NCI-H1436 (cell line): Measurements from ENCODE around the gene TMEM53.

ENCODE experiments used
- DNase-seq: peaks from one replicate; lab custom pipeline; 2025; lab: John Stamatoyannopoulos, UW

Gene TMEM53

GRCh38 chr1:44698138-44698537, 23.9 kb upstream of the TMEM53 start:
- no peak for DNase-seq

DNA sequence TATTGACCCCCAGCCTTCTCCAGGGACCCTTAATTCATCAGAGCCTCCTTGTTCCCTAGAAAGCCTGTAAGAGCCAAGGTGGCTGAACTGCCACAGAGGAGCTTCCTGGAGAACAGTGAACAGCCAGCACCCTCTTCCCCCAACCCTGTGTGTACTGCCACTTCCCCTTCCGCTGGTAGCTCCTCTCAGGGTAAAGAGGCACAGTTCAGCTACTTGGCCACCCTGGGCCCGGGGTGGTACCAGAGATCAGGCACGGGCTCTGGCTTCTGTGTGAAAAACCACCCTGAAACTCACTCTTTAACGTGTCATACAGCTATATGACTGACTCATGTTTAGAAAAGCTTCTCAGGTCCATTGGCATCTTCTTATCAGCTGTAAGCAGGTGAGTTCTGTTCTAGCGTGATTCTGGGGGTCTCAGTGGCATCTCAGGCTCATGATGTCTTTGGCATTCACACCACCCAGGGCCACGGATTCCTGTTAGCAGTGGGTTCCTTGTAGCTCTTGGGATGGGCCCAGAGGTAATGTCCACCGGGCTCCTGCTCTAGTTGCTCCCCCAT, 22.6 kb upstream of the TMEM53 start:
- no peak for DNase-seq

- DNase-seq, result peak; percentile 59
These were observed 21.8 kb upstream of the TMEM53 start for GRCh38 chr1:44696101-44696500.

- no peak for DNase-seq
These were observed 21.4 kb upstream of the TMEM53 start for GRCh38 chr1:44695671-44696070.

DNA sequence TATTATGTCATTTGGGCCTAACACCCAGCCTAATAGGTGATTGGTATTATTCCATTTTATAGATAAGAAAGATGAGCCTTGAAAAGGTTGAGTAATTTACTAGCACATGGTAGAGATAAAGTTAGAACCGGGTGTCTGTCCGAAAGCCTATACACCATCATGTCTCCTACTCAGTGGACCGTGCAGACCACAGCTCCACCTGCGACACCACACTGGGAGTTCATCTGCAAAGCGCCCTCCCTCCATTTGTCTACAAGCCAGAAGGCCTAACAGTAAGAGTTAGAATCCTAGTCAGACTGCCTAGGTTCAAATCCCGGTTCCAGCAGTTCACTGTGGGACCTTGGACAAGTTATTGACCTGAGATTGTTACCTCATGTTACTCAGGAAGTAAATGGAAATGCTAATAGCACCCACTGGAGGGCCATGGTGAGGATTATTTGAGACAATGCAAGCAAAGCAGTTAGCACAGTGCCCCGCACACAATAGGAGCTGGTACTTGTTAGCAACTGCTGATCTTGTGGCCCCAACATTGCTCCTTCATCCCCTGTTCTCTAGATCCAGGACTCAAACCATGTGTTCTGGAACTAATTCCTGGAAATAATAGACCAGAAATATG, 20.7 kb upstream of the TMEM53 start:
- DNase-seq, result no peak

- no peak for DNase-seq
These were observed 19.6 kb upstream of the TMEM53 start for GRCh38 chr1:44693900-44694299.

- no peak for DNase-seq
These were observed 18.9 kb upstream of the TMEM53 start for GRCh38 chr1:44693159-44693558.

DNA sequence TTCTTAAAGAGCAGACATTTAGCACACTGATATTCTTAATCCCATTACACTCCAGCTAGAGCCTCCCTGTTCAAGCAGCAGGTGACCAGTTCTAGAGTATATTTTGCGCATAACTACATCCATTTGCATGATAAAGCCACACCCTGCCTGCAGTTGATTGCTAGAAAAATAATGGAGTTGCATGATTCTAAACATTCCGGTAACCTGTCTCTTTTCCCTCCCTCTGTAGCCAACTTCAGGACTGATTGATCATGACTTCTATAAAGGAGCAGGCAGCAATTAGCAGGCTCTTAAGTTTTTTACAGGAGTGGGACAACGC, 15.1 kb upstream of the TMEM53 start:
- no peak for DNase-seq

- no peak for DNase-seq
These were observed 14.6 kb upstream of the TMEM53 start for GRCh38 chr1:44688760-44689446.

GRCh38 chr1:44685881-44686280, 11.6 kb upstream of the TMEM53 start:
- DNase-seq, result no peak

GRCh38 chr1:44685218-44685617, 10.9 kb upstream of the TMEM53 start:
- DNase-seq, result no peak

DNA sequence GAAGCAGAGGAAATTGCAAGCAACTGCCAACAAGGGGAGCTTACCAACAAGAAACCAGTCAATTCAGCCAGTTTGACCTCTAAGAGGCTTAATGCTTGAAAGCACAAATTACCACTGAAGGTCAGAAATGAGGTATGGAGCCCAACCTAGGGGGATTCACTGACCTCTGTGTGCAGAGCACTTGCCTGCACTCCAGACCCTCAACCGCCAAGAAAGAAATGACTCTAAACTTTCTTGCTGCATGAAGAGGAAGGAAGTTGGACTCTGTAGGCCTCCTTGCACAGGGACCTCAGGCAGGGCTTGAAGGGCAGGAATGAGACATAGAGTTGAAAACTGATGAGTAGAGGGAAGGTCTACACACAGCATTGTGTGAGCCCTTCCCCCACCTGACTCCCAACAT, 10.2 kb upstream of the TMEM53 start:
- DNase-seq, result no peak

- no peak for DNase-seq
These were observed 8.6 kb upstream of the TMEM53 start for GRCh38 chr1:44682883-44683265.

DNA sequence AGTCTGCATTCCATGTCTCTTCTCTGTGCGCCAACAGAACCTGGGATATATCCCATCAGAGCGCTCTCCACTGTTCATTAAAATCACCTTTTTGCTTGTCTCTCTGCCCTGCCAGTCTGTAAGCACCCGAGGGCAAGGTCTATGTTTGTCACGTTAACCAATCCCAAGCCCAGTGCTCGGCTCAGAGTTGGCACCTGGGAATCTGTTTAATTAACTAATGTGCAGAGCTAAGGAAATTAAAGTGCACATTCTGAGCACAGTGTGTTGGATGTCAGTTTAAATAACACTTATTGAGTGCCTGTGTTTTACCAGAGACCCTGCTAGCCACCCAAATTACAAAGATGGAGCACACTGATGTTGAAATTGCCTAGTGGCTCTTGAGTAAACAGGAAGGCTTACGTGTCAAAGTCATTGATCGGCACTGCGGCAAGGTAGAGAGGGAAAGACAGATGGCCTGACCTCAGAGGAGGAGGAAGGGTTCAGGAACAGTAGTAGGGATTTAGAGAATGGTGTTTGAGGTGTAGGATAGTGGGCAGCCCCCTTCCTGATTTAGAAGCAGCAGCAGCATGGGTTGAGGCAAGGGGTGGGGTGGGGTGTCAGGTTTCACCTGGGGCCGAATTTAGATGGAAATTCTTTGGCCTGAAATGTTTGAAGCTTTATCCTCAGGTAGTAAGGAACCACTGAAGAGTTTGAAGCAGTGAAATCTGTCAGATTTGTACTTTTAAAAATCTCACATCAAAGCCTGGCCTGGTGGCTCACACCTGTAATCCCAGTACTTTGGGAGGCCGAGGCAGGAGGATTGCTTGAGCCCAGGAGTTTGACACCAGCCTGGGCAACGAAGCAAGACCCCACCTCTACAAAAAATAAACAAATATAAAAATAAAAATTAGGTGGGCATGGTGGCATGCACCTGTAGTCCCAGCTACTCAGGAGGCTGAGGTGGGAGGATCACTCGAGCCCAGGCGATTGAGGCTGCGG, 7.9 kb upstream of the TMEM53 start:
- DNase-seq, result peak; percentile 35

DNA sequence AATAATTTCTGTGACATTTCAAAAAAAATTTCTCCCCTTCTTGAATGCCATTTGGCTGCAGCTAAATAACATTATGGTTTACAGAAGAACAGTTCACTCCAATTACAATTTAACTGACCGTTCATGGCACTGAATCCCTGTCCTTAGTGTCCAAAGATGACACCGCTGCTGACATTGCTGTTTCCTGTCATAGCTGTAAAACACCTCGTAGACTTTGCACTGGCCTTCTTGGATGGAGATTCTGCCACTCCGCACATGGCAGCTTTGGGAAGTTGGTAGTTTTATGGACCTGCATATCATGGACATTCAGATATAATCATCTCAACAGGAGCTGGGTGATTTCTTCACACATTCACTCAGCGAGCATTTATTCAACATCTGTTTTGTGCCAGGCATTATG, 5.2 kb upstream of the TMEM53 start:
- no peak for DNase-seq

- DNase-seq, result no peak
These were observed 4.3 kb upstream of the TMEM53 start for GRCh38 chr1:44678626-44679025.

DNA sequence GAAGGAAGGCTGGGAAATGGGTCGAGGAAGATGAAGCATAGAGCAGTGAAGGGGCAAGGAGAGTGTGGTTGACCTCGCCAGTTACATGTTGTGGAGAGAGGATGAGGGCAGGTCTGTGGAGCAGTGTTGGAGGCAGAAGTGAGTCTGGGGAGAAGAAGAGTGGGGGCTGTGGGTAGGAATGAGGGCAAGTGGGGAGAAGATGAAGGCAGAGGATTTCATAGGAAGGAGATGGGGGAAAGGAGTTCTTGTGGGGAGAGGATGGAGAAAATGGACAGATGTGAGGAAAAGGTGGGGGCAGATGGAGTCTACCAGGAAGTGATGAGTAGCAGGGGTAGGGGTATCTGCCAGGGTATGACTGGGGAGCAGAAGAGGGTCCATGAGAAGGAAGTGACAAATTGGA, 3.8 kb upstream of the TMEM53 start:
- DNase-seq, result no peak

DNA sequence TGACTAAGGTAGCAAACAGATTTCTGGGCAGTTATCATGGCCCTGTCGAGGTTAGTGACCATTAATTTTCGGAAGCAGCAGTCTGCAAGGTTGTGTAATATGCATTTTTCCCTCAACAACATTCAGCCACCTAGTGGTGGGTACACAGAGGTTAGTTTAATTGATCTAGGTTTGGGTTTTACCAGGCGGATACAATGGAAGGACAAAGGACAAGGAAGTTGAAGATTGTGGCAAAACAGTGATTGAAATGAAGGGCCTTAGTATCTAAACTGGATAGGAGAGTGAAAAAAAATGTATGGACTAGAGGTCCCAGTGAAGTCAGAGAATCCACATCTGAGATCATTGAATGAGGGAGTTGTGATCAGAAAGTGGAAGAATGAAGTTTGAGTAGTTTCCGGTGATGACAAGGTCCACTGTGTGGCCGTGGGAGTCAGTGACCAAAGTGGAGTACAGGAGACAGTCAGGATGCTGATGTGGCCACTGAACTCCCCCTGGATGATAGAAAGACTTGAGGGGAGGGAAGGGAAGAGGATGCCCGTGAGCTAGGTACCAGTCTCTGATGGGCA, 3.0 kb upstream of the TMEM53 start:
- DNase-seq, result no peak

DNA sequence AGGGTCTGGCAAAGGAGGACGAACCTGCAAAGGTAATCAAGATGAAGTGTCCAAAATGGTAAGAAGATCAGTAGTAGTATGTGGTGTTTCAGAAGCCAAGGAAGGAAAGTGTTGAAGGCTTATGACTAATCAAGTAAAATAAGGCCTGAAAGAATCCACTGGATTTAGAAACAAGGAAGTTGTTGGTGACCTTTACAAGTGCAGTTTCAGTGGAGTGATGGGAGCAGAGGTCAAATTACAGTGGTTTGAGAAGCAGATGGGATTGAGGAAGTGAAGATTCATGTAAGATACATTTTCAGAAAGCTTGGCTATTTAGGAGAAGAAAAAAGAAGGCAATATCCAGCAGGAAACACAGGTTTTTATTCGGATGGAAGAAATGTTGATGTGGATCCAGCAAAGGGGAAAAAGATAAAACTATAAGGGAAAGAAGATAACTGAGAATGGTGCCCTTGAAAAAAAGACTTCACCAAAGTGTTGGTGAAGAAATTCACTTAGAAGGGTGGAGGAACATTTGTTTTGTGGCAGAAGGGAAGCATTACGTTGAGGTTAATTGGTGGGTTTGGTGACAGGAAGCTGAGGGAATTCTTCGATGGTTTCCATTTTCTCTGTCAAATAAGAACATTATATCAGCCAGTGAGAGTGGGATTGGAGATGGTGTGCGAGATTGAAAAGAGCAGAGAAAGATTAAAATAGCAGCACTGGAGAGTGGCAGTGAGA, 2.4 kb upstream of the TMEM53 start:
- DNase-seq, result no peak

- no peak for DNase-seq
These were observed 905 bp upstream of the TMEM53 start for GRCh38 chr1:44675186-44675585.

DNA sequence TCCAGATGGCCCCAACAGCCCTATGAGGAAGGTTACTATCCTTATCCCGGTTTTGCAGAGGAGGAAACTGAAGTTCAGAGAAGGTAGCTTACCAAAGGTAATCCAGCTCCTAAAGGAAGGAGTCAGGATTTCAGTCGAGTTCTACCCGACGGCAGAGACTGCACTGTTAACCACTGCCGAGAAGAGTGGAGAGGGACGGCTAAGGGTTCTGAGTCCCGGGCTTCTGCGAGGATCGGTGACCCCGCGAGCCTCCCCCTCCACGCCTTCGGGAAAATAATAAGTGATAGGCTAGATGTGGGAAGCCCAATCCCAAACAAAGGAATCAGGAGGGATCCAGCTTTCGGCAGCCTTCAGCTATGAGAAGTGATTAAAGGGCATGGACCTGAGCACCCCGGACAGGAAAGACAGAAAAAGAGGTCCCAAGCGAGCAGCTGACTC, 587 bp downstream of the TMEM53 start:
- no peak for DNase-seq
